ENCODE measurements around the gene WNK2. TPM values are rescaled to one million over a fixed set of nuclear protein-coding genes. Genes with fewer than 3 reads are reported as not detected.
A peak's percentile ranks its signal among the peaks of the same experiment; 100 is the strongest.
"Not testable (repeated sequence)": the region's sequence is repeated elsewhere in the genome, so short reads cannot be mapped to it uniquely, and the experiment has no call there.

Gene WNK2
- total RNA-seq, 1 experiment from 2014 or later, result 69.4 TPM

- Histone ChIP-seq H3K14ac (ENCODE audit: insufficient read depth, low read length) (no peak overlapping the region), H3K79me2 (ENCODE audit: insufficient read depth, low read length) (no peaks in the 10 kb centered on the region), H3K79me1 (ENCODE audit: insufficient read depth, low read depth, low read length, poor library complexity, severe bottlenecking) (peaks cover 6% of the 10 kb centered on the region), H3T11ph (ENCODE audit: low read length) (no peak overlapping the region), H4K20me1 (ENCODE audit: control insufficient read depth, insufficient read depth, insufficient read length) (no peaks in the 10 kb centered on the region), H3K4me2 (ENCODE audit: insufficient read depth, insufficient read length, low read length) (no peak overlapping the region), H3K27me3 (ENCODE audit: insufficient read depth, low read length) (no peaks in the 10 kb centered on the region), H4K8ac (replicated peaks; ENCODE audit: insufficient read length, low read depth, low read length) (no peak overlapping the region), H3K9ac (ENCODE audit: extremely low read depth, insufficient read length, low read length) (no peak overlapping the region), H2BK15ac (ENCODE audit: low read depth, low read length) (no peak overlapping the region), H2BK12ac (ENCODE audit: insufficient read length, low read depth, low read length) (no peak overlapping the region), H3K27ac (ENCODE audit: insufficient read length, low read depth, low read length) (no peak overlapping the region), H3K23me2 (ENCODE audit: insufficient read length, low read depth, low read length, poor library complexity, severe bottlenecking) (no peaks in the 10 kb centered on the region), H3K18ac (ENCODE audit: insufficient read length, low read depth, low read length) (no peak overlapping the region), H3K9me3 (ENCODE audit: control insufficient read depth, low read depth, low read length) (peaks cover 10% of the 10 kb centered on the region), H3K4ac (ENCODE audit: low read depth, low read length) (no peak overlapping the region), H4K5ac (ENCODE audit: insufficient read length, low read depth, low read length) (no peak overlapping the region), H3K23ac (ENCODE audit: insufficient read length, low read depth, low read length) (no peak overlapping the region), H3K4me1 (ENCODE audit: insufficient read depth, low read length) (peaks cover 7% of the 10 kb centered on the region; the same call in 1 of the 2 replicates), H2BK120ac (ENCODE audit: low read depth, low read length, poor library complexity, severe bottlenecking) (no peak overlapping the region), H4K91ac (ENCODE audit: insufficient read length, low read depth, low read length) (no peak overlapping the region), H2BK5ac (ENCODE audit: insufficient read length, low read length) (no peak overlapping the region), H2AFZ (ENCODE audit: low read length) (no peak overlapping the region), H2AK5ac (ENCODE audit: insufficient read length, low read length) (no peak overlapping the region), H2BK20ac (ENCODE audit: low read depth, low read length, poor library complexity, severe bottlenecking) (no peak overlapping the region), H3K56ac (ENCODE audit: insufficient read length, low read depth, low read length) (no peak overlapping the region)
- WGBS (ENCODE audit: extremely low coverage, insufficient read length, low lambda C conversion rate), result no CpG with 5 or more reads among the region's 5 CpGs
- Mint-ChIP-seq H3K36me3 (ENCODE audit: insufficient read depth in 1 of 3, low read depth in 3 of 3) (peaks cover 34 to 85% (median 37%) of the 10 kb centered on the region in 3 experiments), H3K27me3 (ENCODE audit: low read depth) (no peaks in the 10 kb centered on the region; the same call in 1 of the 2 replicates), H3K9me3 (peaks cover 44 to 45% of the 10 kb centered on the region in 2 experiments), H3K4me3 (no peak overlapping the region), H3K27ac (peak overlapping the region in 1 of 3 experiments; percentile 80; a peak in 3 of 7 replicates), H3K4me1 (peaks cover 23 to 43% of the 10 kb centered on the region in 2 experiments)
- no peak for DNase-seq
- TF ChIP-seq, protein P1, sequence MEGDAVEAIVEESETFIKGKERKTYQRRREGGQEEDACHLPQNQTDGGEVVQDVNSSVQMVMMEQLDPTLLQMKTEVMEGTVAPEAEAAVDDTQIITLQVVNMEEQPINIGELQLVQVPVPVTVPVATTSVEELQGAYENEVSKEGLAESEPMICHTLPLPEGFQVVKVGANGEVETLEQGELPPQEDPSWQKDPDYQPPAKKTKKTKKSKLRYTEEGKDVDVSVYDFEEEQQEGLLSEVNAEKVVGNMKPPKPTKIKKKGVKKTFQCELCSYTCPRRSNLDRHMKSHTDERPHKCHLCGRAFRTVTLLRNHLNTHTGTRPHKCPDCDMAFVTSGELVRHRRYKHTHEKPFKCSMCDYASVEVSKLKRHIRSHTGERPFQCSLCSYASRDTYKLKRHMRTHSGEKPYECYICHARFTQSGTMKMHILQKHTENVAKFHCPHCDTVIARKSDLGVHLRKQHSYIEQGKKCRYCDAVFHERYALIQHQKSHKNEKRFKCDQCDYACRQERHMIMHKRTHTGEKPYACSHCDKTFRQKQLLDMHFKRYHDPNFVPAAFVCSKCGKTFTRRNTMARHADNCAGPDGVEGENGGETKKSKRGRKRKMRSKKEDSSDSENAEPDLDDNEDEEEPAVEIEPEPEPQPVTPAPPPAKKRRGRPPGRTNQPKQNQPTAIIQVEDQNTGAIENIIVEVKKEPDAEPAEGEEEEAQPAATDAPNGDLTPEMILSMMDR (conservative IDR thresholded peaks at IDR 0.05), result no peak
These were observed 173.7 kb downstream of the WNK2 start for GRCh38 chr9:93357649-93358048.

DNA sequence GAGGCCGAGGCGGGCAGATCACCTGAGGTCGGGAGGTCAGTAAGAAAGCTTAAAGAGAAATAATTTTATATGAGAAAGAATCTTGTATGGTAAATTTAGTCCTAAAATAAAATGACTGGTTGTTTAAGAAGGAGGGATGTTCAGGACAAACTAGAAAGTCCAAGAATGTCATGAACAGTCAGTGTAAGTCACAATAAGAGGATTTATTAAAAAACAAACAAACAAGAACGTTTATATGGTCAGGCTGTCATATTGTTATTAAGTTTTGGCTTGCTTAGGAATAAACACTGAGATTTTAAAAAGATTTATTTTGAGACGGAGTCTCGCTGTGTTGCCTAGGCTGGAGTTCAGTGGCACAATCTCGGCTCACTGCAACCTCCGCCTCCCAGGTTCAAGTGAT, 176.0 kb downstream of the WNK2 start:
- Mint-ChIP-seq H3K4me1 (peaks cover 10 to 30% of the 10 kb centered on the region in 2 experiments), H3K9me3 (peaks cover 54 to 56% of the 10 kb centered on the region in 2 experiments), H3K36me3 (ENCODE audit: insufficient read depth in 1 of 3, low read depth in 3 of 3) (peaks cover 40 to 88% (median 46%) of the 10 kb centered on the region in 3 experiments)
- H3K4me1 ChIP-seq (ENCODE audit: insufficient read depth, low read length); H3K56ac ChIP-seq (ENCODE audit: insufficient read length, low read depth, low read length); H3K9ac ChIP-seq (ENCODE audit: extremely low read depth, insufficient read length, low read length); H3K23me2 ChIP-seq (ENCODE audit: insufficient read length, low read depth, low read length, poor library complexity, severe bottlenecking); H3K4me3 Mint-ChIP-seq; H3K4ac ChIP-seq (ENCODE audit: low read depth, low read length); H3K27me3 ChIP-seq (ENCODE audit: insufficient read depth, low read length); H2AK5ac ChIP-seq (ENCODE audit: insufficient read length, low read length); H4K5ac ChIP-seq (ENCODE audit: insufficient read length, low read depth, low read length); H2BK5ac ChIP-seq (ENCODE audit: insufficient read length, low read length); H2AFZ ChIP-seq (ENCODE audit: low read length); H3K79me1 ChIP-seq (ENCODE audit: insufficient read depth, low read depth, low read length, poor library complexity, severe bottlenecking); H3K27ac ChIP-seq (ENCODE audit: insufficient read length, low read depth, low read length); H2BK15ac ChIP-seq (ENCODE audit: low read depth, low read length); H3K14ac ChIP-seq (ENCODE audit: insufficient read depth, low read length); H2BK120ac ChIP-seq (ENCODE audit: low read depth, low read length, poor library complexity, severe bottlenecking); H3K23ac ChIP-seq (ENCODE audit: insufficient read length, low read depth, low read length); H3K18ac ChIP-seq (ENCODE audit: insufficient read length, low read depth, low read length); H2BK20ac ChIP-seq (ENCODE audit: low read depth, low read length, poor library complexity, severe bottlenecking); H4K8ac ChIP-seq (replicated peaks; ENCODE audit: insufficient read length, low read depth, low read length); H3K4me2 ChIP-seq (ENCODE audit: insufficient read depth, insufficient read length, low read length); H4K20me1 ChIP-seq (ENCODE audit: control insufficient read depth, insufficient read depth, insufficient read length); H2BK12ac ChIP-seq (ENCODE audit: insufficient read length, low read depth, low read length); DNase-seq; H3K79me2 ChIP-seq (ENCODE audit: insufficient read depth, low read length); H3K27ac Mint-ChIP-seq; H3T11ph ChIP-seq (ENCODE audit: low read length); H3K27me3 Mint-ChIP-seq (ENCODE audit: low read depth); H4K91ac ChIP-seq (ENCODE audit: insufficient read length, low read depth, low read length): not testable (repeated sequence)
- peaks cover 10% of the 10 kb centered on the region for H3K9me3 ChIP-seq (ENCODE audit: control insufficient read depth, low read depth, low read length)
- WGBS (ENCODE audit: extremely low coverage, insufficient read length, low lambda C conversion rate), result no CpG with 5 or more reads among the region's 8 CpGs

All from H9 (cell line).